Keratinocyte (primary cell): Measurements from ENCODE around the gene ARHGAP15.

Experiments
- EZH2 ChIP-seq: IDR thresholded peaks from one replicate; pipeline ENCODE4 v1.6.1; 2012; ENCODE audit warnings: inconsistent platforms, mild to moderate bottlenecking, low read length, moderate library complexity
- TF ChIP-seq, protein P1 (sequence below), 3 experiments: IDR thresholded peaks in 1 of 3; conservative IDR thresholded peaks in 1 of 3; optimal IDR thresholded peaks in 1 of 3; 2 replicates in 2 of 3; 3 replicates in 1 of 3; pipeline versions ENCODE3 to v1.5.1; 2011; ENCODE audit warnings: low read length in 3 of 3, mild to moderate bottlenecking in 3 of 3, moderate library complexity in 2 of 3, control low read depth in 1 of 3, inconsistent platforms in 1 of 3; ENCODE audit not compliant: insufficient read depth in 2 of 3; ENCODE audit errors: extremely low read depth in 1 of 3

DNA sequence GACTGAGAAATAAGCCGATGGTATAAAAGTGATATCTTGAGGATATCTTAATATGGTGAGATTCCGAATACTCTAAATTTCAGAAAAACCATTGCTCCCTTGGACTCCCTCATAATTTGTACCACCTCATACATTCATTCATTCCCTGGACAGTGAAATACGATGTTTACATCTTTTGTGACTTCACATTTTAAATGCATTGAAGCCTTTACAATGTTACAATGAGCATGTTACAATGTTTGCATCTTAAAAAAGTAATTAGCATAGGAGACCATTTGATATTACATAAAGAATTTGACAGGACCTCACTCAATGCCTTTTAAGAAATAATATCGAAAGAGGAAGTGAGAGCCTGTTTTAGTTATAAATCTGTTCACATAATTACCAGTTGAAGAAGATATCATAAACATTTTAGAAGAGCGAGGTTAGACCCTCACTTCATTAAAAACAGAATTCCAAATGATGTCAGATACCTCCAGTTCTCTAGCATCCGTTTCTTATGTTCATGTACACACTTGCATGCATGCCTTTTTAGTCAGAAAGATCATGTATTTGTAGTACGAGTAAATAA is 372.0 kb downstream of the ARHGAP15 start:
- TF ChIP-seq, protein P1, sequence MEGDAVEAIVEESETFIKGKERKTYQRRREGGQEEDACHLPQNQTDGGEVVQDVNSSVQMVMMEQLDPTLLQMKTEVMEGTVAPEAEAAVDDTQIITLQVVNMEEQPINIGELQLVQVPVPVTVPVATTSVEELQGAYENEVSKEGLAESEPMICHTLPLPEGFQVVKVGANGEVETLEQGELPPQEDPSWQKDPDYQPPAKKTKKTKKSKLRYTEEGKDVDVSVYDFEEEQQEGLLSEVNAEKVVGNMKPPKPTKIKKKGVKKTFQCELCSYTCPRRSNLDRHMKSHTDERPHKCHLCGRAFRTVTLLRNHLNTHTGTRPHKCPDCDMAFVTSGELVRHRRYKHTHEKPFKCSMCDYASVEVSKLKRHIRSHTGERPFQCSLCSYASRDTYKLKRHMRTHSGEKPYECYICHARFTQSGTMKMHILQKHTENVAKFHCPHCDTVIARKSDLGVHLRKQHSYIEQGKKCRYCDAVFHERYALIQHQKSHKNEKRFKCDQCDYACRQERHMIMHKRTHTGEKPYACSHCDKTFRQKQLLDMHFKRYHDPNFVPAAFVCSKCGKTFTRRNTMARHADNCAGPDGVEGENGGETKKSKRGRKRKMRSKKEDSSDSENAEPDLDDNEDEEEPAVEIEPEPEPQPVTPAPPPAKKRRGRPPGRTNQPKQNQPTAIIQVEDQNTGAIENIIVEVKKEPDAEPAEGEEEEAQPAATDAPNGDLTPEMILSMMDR (optimal IDR thresholded peaks at IDR 0.05 in 1 of 3, IDR thresholded peaks at IDR 0.05 in 1 of 3, conservative IDR thresholded peaks at IDR 0.05 in 1 of 3; ENCODE audit: extremely low read depth in 1 of 3, insufficient read depth in 2 of 3, low read length in 3 of 3), result no peak
- TF ChIP-seq EZH2, result no peak
